Measurements from ENCODE around the gene ERBB2. TPM values are rescaled to one million over a fixed set of nuclear protein-coding genes. Genes with fewer than 3 reads are reported as not detected.

The ERBB2 gene
- total and polyA plus RNA-seq, 2 of the 8 experiments (the other 6 are each of a cell fraction or from before 2014, with no cell fraction given) = 183 to 394 TPM

DNA sequence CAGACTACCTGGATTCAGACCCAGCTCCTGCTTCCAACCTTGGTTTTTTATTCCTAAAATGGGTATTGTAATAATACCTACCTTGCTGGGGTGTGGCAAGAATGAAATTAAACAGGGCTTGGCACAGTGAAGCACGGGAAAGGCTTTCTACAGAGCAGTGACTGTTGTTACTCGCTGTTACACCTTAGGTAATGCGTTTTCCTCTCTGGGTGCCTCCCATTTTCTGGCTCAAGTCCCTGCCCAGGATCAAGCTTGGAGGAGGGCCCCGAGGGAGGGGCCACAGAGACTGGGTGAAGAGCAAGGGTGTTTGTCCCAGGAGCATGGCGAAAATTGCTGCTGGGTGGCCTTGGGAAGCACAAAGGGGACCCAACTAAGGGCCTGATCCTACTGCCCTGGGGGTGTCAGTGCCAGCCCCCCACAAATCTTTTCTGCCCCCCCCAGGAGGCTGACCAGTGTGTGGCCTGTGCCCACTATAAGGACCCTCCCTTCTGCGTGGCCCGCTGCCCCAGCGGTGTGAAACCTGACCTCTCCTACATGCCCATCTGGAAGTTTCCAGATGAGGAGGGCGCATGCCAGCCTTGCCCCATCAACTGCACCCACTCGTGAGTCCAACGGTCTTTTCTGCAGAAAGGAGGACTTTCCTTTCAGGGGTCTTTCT lies 17.1 kb downstream of the ERBB2 start (continued):
- TF ChIP-seq, protein P1, sequence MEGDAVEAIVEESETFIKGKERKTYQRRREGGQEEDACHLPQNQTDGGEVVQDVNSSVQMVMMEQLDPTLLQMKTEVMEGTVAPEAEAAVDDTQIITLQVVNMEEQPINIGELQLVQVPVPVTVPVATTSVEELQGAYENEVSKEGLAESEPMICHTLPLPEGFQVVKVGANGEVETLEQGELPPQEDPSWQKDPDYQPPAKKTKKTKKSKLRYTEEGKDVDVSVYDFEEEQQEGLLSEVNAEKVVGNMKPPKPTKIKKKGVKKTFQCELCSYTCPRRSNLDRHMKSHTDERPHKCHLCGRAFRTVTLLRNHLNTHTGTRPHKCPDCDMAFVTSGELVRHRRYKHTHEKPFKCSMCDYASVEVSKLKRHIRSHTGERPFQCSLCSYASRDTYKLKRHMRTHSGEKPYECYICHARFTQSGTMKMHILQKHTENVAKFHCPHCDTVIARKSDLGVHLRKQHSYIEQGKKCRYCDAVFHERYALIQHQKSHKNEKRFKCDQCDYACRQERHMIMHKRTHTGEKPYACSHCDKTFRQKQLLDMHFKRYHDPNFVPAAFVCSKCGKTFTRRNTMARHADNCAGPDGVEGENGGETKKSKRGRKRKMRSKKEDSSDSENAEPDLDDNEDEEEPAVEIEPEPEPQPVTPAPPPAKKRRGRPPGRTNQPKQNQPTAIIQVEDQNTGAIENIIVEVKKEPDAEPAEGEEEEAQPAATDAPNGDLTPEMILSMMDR (IDR thresholded peaks at IDR 0.05; ENCODE audit: control extremely low read depth in 1 of 3, insufficient read depth in 1 of 3, low read depth in 1 of 3, low read length in 3 of 3) = no peak
